Measurements from ENCODE around the gene ACO1.

- TF ChIP-seq POLR2A (IDR thresholded peaks at IDR 0.05) (no peak), POLR2AphosphoS5 (IDR thresholded peaks at IDR 0.05) (no peak), CTCF (IDR thresholded peaks at IDR 0.05 in 8 of 11, conservative IDR thresholded peaks at IDR 0.05 in 3 of 11) (no peak)
Observed at GRCh38 chr9:32345243-32345642, 39.2 kb upstream of the ACO1 start.

Measured in spleen (tissue), 7 donors.